GM21717 (cell line): ENCODE measurements around the gene SNX22.

ENCODE experiments used
- ATAC-seq: cut with Tn5 transposase; IDR thresholded peaks from one replicate; pipeline ENCODE4 v1.9.1; 2021; ENCODE audit warnings: mild to moderate bottlenecking, moderate library complexity; ENCODE audit not compliant: unreplicated experiment

The SNX22 gene

DNA sequence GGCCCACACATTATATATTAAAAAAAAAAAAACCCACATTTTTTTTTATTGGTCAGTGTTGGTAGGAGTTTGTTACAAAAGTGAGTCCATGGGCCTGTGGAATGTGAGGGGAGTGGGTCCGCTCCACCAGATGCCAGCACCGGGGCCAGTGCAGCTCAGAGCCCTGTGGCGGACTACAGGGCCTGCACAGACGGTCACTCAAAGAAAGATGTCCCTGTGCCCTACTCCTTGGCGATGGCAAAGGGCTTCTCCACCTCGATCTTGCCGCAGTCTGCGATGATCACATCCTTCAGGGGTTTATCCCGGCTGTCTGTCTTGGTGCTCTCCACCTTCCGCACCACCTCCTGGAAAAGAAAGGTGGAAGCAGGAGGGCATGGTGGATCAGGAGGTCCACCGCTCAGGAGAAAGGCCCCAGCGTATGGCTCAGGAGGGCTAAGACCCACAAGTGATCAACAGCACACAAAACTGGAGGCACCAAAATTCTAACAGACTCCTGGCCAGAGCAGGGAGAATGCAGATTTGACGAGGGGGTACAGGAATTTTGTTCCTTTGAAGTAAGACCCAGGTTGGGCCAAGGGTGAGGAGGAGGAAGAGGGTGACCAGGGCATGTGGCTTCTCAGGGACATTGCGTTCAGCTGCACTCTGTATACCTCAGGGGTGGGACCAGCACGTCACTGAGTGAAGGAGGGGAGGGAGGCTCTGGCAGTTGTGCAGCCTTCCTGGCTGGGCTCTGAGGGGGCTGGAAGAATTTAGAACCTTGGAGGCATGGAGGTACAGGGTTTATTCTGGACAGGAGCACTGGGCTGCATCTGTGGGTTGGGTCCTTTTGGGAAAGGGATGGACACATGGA lies 4.5 kb downstream of the SNX22 start:
- ATAC-seq: no peak

DNA sequence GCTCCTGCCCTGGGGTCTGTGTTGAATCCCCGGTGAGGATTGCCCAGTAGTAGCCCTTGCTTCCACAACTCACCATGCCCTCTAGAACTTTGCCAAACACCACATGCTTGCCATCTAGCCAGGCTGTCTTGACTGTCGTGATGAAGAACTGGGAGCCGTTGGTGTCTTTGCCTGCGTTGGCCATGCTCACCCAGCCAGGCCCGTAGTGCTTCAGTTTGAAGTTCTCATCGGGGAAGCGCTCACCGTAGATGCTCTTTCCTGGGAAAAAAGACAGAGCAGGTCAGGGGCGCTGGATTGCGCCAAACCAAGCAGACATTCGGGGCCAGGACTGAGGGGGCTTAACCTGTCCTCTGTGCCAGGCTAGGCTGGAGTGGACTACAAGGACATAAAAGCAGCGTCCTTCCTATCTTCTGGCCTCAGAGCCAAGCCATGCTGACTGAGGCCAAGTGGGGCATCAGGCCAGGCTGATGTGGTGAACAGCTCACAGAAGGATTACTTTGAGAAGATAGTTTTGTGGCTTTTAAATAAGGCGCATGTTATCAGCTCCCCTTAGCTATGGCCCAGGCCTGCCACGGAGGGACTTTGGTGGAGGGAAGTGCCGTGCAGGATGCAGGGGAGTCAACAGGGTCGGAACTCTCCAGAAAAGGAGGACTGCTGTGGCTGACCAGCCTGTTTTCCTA lies 5.3 kb downstream of the SNX22 start:
- ATAC-seq: no peak

DNA sequence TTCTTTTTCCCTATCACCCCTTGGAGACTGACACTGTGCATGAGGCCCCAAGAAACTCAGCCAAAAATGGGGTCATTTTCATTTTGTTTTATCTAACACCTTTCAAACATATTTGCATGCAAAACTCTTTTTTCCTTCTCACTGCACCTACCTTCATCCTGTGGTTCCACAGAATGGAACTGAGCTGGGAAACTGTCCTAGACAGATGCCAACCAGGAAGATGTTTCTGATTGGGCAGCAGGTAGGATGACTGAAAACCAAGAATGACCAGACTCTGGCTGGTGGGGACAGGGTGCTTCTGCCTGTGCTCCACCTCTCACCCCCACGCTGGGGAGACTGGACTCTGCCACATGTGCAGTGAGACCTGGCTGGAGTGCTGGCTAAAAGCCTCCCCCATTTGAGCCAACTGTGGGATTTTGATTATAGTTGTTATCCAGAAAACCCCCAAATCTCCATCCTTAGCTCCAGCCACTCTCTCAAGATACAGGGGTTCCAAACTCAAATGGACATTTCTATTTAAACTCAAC lies 6.1 kb downstream of the SNX22 start:
- ATAC-seq: no peak

DNA sequence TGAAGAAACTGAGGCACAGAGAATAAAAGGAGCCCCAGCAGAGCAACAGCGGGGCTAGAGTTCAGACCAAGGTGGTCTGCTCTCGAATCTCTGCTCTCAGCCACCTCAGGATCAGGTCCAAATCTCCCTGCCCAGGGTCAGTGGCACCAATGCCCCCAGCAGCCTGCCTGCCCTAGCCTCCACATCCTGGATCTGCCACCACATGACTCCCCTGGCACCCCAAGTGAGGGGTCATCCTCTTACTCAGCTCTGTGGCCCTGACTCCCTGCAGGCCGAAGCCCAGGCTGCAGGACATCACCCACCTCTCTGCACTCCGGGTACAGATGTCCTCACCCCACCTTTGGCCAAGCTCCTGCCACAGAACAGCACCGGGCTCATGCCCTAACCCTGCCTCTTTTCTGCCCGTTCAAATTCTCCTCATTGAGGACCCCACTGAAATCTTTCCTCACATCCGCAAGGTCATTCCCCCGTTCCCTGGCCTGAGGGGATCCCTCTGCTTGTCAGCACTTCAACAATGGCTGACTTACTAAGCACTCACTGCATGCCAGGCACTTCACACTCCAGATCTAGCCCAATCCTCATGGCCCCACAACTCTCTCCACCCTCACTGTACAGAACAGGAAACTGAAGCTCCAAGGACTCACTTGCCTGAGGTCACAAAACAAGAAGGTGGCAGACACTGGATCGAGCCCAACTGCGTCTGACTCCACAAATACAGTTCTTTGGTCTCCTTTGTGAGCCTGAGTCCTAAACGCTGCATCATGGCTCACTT lies 7.0 kb downstream of the SNX22 start:
- no peak for ATAC-seq

DNA sequence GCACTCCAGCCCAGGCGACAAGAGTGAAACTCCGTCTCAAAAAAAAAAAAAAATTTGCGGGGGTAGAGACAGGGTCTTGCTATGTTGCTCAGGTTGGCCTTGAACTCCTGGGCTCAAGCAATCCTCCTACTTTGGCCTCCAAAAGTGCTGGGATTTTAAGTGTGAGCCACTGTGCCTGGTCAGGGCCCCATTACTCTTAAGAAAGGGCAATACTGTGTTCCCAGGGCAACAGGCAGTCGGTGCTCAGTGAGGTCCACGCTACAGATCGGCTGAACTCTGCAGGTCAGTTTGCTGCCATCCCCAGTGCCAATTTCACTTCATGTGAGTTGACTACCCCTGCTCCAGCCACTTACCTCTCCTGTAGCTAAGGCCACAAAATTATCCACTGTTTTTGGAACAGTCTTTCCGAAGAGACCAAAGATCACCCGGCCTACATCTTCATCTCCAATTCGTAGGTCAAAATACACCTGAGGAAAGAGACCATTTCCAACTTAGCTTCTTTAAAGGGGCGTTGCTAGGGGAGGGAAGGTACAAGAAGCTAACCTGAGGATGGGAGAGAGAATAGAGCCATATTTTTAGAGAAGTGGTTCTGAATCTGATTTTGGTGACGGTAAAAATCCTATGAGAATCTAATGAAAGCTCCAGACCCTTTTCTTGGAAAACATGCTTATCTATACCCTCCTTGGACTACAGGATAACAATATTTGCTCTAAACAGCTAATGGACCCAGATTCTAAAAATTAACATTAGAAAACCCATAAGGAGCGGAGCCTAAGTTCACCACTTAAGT lies 10.4 kb downstream of the SNX22 start:
- no peak for ATAC-seq

DNA sequence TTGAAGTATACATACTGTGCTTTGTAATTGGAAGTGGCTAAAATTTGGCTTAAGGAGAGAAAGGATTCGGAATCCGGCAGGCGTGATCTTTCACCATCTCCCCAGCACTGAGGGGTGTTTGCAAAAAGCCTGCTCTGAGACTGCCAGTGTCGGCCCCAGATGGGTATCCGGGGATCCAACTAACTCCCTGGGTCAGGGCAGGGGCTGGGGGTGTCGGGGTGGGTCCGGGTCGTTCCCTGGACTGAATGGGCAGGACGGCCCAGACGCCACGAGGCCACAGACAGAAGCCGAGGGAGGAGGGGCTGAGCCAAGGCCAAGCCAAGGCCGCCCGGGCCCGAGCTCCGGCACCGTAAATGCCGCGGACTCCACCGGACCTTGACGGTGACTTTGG lies 10.9 kb downstream of the SNX22 start:
- ATAC-seq: peak; percentile 18

DNA sequence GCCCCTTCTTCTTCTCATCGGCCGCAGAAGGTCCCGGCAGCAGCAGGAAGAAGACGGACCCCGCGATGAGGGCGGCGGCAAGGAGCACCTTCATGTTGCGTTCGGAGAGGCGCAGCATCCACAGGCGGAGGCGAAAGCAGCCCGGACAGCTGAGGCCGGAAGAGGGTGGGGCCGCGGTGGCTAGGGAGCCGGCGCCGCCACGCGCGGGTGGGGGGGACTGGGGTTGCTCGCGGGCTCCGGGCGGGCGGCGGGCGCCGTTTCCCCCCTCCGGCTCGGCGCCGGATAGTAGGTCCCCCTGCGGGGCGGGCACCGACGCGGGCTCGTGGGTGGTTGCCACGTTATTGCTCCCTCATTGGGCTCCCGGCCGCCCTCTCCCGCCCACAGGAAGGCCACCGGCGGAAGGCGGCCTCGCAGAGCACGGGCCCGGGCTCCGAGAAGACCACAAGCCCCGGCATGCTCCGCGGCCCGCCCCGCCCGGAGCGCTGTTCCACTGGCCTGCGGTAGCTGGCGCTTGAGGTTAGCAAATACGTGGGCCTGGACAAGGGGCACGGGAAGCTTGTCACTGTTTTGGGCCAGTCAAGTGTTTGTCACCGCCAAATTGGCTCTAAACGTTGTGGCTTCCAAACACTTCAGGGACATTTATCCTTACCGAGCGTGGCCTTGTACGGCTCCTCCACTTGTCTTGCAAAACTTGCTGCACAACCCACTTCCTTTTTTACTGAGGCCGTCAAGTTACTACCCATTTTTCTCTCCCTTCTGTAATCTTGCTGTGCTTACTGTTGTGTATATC lies 11.5 kb downstream of the SNX22 start, which contains the start of gene PPIB:
Gene PPIB (minus strand): TSS at position 154 of the 790 bp plus-strand sequence. CDS start 36 bp downstream, at position 118.
- peak; percentile 83 for ATAC-seq

DNA sequence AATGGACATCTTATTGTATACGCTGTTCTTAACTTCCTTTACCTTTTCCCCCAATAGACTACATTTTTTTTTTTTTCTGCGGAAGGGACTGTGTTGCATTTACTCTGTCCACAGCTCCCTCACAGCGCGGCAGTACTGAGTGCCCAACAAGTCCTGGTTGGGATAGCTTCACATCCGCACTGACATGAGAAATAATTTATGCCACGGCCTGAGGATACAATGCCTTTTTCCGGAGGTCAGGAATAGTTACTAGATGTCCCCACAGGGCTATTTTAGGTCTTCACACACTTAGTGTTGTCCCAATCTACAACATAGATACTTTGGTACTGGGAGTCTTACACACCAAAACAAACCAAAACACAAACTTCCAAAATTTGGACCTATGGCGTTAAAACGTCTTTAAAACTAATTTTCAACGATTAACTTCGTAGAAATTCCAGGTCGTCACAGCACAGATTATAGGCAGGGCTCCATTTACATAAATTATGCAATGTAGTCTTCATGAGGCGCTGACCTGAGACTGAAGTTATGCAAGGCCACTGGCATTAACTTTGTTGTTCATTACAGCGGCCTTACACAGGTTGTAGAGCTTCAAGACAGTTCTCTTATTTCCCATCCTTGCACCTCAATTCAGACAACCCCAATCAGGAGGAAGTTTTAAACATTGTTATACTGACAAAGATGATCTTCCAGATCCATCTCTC lies 12.3 kb downstream of the SNX22 start:
- ATAC-seq: peak; percentile 4

DNA sequence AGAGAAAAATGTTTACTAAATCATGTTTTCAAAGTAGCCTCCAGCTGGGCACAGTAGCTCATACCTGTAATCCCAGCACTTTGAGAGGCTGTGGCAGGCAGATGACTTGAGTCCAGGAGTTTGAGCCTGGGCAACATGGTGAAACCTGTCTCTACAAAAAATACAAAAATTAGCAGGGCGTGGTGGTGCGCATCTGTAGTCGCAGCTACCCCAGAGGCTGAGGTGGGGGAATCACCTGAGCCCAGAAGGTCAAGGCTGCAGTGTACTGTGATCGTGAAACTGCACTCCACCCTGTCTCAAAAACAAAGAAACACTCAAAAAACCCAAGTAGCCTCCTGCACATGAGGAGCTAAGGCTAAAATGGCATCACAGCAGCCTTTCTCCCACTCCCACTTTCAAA lies 12.9 kb downstream of the SNX22 start:
- ATAC-seq: no peak

DNA sequence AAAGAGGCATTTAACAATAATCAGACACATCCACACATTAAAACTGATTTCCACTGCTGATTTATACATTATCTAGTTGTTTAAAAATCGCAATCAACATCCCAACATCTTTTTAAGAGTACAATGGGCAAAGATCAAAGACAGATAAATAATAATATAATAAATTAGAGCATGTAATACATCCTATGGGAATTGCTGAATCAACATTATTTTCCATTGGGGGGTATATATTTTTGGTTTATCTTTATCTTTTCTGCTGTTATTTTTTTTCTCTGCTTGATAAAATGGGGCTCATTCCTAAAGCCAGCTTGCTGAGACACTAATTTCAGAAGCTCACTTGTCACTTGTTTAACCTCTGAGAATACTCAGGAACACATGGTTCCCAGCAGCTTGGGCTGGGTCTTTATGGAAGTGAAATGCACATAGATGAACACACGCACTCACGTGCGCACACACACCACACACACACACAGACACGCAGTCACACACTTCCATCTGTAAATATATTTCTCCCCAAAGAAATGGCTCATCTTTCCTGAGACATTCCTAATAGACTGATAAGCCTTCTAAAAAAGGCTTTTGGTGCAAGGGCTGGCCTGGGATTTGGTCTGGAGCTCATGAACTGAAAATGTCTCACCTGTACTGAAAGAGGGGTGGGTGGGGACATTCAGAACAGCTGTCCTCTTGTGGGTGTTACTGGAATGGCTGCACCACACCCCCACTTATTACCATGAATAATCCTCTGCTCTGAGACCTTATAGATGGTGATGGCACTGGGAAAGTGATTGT lies 14.8 kb downstream of the SNX22 start:
- no peak for ATAC-seq

DNA sequence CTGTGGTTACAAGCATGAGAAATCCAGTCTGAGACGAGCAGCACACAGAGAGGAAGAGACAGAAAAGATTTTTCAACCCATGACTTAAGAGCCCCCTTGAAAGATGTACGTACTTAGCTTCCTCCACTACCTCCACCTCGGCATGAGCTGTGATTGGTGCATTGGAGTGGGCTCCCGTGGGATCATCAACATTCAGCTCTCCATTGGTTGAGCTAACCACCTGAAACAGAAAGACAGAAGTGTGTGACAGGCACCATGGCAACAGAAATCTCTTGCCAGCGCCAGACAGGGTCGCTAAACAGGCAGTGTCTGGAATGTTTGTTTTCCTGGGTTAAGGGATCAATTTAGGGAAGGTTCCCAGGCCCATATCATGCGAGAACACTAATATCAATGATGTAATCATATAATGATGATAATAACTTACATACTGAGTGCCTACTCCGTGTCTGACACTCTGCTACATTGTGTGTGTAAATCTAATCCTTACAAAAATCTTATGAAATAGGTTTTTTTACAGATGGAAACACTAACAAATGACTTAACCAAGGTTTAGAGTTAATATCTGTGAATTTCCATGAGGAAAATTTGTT lies 28.8 kb downstream of the SNX22 start:
- no peak for ATAC-seq

DNA sequence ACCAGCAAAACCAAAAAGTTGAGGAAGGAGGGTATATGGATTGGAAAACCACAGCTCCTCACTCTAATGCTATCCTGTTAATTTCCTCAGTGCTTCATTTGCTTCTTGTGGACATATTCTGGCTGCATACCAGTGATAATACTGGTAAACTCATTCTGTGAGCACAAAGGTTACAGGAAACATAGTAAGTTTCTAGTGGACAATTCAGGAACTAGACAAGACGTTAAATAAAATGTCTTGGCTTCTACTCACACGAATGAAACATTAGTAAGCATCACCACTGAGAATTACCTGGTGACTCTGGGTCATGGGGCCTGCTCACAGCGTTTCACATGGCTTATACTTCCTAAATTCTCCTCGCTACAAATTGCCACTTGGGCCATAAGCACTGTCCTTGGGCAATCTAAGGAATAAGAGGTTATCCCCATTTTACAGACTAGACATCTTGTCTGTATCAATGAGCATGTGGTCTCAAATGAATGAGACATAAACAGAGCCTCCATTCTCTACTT lies 31.4 kb downstream of the SNX22 start:
- ATAC-seq: no peak

DNA sequence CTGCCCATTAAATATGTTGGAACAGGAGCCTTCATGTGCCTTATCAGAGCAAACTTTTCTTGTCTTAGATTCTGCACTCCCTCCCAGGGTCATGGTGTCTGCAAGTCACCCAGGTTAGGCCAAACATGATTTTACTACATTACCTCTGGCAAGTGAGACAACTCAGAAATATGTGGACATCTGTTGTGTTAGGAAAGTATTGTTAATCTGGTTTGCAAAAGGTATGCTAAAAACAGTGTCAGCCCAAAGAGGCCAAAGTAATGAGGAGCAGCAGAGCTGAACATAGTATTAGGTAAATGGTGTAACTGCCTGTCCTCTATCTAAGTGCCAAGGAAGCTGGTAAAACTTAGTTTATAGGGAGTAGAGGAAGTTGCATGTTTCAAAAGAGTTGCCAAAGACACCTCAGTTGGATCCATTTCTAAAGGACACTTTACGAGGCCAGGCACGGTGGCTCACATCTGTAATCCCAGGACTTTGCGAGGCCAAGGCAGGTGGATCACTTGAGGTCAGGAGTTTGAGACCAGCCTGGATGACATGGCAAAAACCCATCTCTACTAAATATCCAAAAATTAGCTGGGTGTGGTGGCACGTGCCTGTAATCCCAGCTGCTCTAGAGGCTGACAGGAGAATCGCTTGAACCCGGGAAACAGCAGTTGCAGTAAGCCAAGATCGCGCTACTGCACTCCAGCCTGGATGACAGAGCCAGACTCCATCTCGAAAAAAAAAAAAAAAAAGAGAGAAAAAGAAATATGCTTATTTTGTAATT lies 33.8 kb downstream of the SNX22 start:
- ATAC-seq: no peak

DNA sequence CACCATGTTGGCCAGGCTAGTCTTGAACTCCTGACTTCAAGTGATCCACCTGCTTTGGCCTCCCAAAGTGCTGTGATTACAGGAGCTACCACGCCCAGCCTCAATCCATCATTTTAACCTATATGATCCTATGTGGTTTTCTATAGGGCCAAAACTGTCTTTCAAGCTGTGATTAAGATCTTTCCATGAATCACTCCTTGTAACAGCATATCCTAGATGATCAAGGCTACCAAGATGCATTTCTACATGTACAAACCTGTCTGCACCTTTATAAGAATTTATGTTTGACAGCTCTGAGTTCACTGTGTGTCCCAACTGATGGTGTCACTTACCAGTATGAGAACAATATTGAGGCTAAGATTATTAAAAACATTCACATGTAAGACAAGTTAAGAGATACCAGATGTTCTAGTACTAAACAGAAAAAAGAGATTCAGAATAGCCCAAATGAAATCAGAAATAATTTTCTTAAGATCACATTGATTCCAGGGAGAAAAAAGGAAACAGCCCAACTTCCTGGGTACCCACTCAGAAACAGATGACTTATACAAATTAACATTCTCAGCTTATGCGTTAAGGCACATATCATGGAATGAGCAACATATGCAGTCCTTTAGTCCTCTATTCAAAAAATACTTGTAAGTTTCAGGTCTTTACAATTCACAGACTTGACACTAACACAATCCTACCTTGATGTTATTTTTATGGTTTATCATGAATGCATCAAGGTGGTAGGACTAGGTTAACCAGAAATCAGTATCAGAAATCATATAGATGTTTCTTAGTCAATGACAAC lies 36.1 kb downstream of the SNX22 start:
- no peak for ATAC-seq

DNA sequence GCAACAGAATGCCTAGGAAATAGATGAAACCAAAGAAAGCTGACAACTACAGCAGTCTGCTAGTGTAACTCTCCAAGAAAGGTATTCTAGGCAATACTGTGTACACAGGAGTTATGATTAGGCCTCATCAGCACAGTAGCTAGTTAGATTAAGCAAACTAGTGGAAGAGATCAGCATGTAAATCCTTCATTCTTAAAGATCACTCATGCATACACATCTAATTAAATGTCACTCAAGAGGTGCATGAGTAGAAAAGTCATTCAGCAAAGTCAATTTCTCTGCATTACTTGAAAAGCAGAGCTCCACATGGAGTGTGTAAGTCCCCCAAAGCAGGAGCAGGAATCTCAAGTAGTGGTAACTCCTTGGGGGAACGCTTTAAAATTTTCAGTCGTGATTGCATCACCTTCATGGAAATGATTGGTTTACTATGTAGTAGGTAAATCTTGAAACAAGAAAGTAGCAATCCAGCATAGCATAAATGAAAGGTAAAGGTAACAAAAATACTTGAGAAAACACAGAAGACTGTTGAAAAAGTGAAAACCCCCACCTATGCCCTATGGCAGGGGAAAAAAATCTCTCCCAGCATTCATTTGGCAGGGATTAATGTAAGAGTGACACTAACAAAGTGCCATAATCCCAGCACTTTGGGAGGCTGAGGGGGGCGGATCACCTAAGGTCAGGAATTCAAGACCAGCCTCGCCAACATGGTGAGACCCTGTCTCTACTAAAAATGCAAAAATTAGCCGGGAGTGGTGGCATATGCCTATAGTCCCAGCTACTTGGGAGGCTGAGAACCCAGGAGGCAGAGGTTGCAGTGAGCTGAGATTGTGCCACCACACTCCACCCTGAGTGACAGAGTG lies 40.7 kb downstream of the SNX22 start:
- no peak for ATAC-seq
